Endodermal cell (in vitro differentiated cells): ENCODE measurements around the gene IGFL3. TPM values are rescaled to one million over a fixed set of nuclear protein-coding genes. Genes with fewer than 3 reads are reported as not detected.
A peak's percentile ranks its signal among the peaks of the same experiment; 100 is the strongest.
"Not testable (repeated sequence)": the region's sequence is repeated elsewhere in the genome, so short reads cannot be mapped to it uniquely, and the experiment has no call there.

Source experiments
- DNase-seq: peaks from one replicate; pipeline ENCODE4 v3.0.0-alpha.2; 2017
- H3K27ac ChIP-seq: 2 replicates; pipeline ENCODE4 v1.5.1; 2013; ENCODE audit warnings: mild to moderate bottlenecking, low read depth, low read length, moderate library complexity
- H3K27me3 ChIP-seq: 2 replicates; pipeline ENCODE4 v1.6.1; 2013; ENCODE audit warnings: mild to moderate bottlenecking, low read length, moderate library complexity; ENCODE audit not compliant: insufficient read depth, control insufficient read depth, poor library complexity, severe bottlenecking
- H3K36me3 ChIP-seq: 2 replicates; pipeline ENCODE4 v1.7.0; 2013; ENCODE audit warnings: mild to moderate bottlenecking, low read length, moderate library complexity; ENCODE audit not compliant: control insufficient read depth, insufficient read depth
- H3K4me1 ChIP-seq: one replicate; pipeline ENCODE4 v1.7.0; 2013; ENCODE audit warnings: low read length; ENCODE audit not compliant: control insufficient read depth, insufficient read depth
- H3K4me3 ChIP-seq: 2 replicates; pipeline ENCODE4 v1.5.1; 2013; ENCODE audit warnings: mild to moderate bottlenecking, low read length, moderate library complexity
- H3K9ac ChIP-seq: 2 replicates; pipeline ENCODE4 v1.6.1; 2013; ENCODE audit warnings: mild to moderate bottlenecking, low read length, moderate library complexity; ENCODE audit not compliant: poor library complexity, severe bottlenecking; ENCODE audit errors: extremely low read depth
- H3K9me3 ChIP-seq: 2 replicates; pipeline ENCODE4 v1.6.1; 2013; ENCODE audit warnings: mild to moderate bottlenecking, low read length, moderate library complexity; ENCODE audit not compliant: control insufficient read depth
- H3K27ac Mint-ChIP-seq: 2 replicates; pipeline ENCODE4 v1.8.0; 2020; ENCODE audit warnings: mixed read lengths
- H3K27me3 Mint-ChIP-seq: 2 replicates; pipeline ENCODE4 v1.8.0; 2021; ENCODE audit warnings: mild to moderate bottlenecking, mixed read lengths; ENCODE audit not compliant: insufficient read depth
- H3K36me3 Mint-ChIP-seq: 2 replicates; pipeline ENCODE4 v1.8.0; 2020; ENCODE audit warnings: low read depth, mixed read lengths
- H3K4me1 Mint-ChIP-seq: 2 replicates; pipeline ENCODE4 v1.8.0; 2020; ENCODE audit warnings: mixed read lengths
- H3K4me3 Mint-ChIP-seq: 2 replicates; pipeline ENCODE4 v1.8.0; 2020; ENCODE audit warnings: mild to moderate bottlenecking, moderate library complexity, mixed read lengths
- H3K9me3 Mint-ChIP-seq: 2 replicates; pipeline ENCODE4 v1.8.0; 2020; ENCODE audit warnings: mild to moderate bottlenecking, mixed read lengths
- WGBS, 2 experiments: methylation state at CpG; one replicate each; pipeline versions ENCODE4 v1.1.5 to v1.1.7; 2013; ENCODE audit warnings: missing lambda C conversion rate in 2 of 2, mixed read lengths in 1 of 2; ENCODE audit not compliant: insufficient coverage in 1 of 2, insufficient read length in 1 of 2; 5-methylcytosine and 5-hydroxymethylcytosine counted together
- total RNA-seq, 2 donors: library from RNA; stranded (reverse); fragmentation: NEBNext Ultra II Directional in 1 of 2; extraction: Animal tissue kit (Norgen Biotek cat#: 25700) in 1 of 2; gene quantifications; 2 replicates in 1 of 2; 3 replicates in 1 of 2; pipeline ENCODE4 v1.2.1, GENCODE V29; 2021
- TF ChIP-seq, protein P1 (sequence below): fragments of 200-600 bp; sonication (generic); conservative IDR thresholded peaks from 2 replicates; pipeline ENCODE4 v1.5.0; 2021; ENCODE audit warnings: antibody characterized with exemption, mild to moderate bottlenecking

Gene IGFL3
- total RNA-seq, 2 donors from 2014 or later = 0.88 to 2.1 TPM

DNA sequence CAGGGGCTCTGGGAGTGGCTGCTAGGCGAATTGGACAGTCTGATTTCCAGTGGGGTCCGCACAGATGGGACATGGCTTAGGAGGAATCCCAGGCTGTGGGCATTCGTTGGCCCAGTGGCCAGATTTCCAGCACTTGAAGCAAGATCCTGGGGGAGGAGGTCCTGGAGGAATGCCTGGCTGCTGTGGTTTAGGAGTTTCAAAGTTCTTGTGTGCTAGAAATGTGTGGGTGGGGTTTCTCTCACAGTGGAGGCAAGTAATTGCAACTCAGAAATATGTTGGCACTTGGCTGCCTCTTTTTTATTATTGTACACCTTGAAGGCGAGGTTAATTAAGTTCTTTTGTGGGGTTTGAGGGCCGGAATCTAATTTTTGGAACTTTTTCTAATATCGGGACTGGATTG lies 17.1 kb downstream of the IGFL3 start:
- no peaks in the 10 kb centered on the region for H3K36me3 Mint-ChIP-seq
- 73 to 91% methylated on average over 3 to 6 of the region's 6 CpGs for WGBS, 2 experiments
- H3K4me3 ChIP-seq = no peak overlapping the region
- DNase-seq = no peak
- no peak overlapping the region for H3K27ac ChIP-seq
- H3K4me1 Mint-ChIP-seq = no peaks in the 10 kb centered on the region
- H3K4me3 Mint-ChIP-seq = no peak overlapping the region
- H3K9me3 Mint-ChIP-seq = peaks cover 3% of the 10 kb centered on the region
- no peaks in the 10 kb centered on the region for H3K36me3 ChIP-seq
- peaks cover 8% of the 10 kb centered on the region for H3K27me3 Mint-ChIP-seq
- TF ChIP-seq, protein P1, sequence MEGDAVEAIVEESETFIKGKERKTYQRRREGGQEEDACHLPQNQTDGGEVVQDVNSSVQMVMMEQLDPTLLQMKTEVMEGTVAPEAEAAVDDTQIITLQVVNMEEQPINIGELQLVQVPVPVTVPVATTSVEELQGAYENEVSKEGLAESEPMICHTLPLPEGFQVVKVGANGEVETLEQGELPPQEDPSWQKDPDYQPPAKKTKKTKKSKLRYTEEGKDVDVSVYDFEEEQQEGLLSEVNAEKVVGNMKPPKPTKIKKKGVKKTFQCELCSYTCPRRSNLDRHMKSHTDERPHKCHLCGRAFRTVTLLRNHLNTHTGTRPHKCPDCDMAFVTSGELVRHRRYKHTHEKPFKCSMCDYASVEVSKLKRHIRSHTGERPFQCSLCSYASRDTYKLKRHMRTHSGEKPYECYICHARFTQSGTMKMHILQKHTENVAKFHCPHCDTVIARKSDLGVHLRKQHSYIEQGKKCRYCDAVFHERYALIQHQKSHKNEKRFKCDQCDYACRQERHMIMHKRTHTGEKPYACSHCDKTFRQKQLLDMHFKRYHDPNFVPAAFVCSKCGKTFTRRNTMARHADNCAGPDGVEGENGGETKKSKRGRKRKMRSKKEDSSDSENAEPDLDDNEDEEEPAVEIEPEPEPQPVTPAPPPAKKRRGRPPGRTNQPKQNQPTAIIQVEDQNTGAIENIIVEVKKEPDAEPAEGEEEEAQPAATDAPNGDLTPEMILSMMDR = no peak
- H3K27ac Mint-ChIP-seq = no peak overlapping the region
- H3K4me1 ChIP-seq = no peaks in the 10 kb centered on the region
- peaks cover 8% of the 10 kb centered on the region for H3K9me3 ChIP-seq
- peaks cover 5% of the 10 kb centered on the region for H3K27me3 ChIP-seq
- H3K9ac ChIP-seq = no peak overlapping the region

DNA sequence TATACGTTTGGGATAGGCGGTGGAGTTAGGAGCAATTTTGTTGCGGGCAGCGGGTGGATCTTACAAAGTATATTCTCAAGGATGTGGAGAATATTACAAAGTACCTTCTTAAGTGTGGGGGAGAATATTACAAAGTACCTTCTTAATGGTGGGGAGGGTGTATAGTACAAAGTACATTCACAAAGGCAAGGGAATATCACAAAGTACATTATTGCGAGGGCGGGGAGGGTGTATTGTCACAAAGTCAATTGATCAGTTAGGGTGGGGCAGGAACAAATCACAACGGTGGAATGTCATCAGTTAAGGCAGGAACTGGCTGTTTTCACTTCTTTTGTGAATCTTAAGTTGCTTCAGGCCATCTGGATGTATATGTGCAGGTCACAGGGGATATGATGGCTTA lies 22.2 kb downstream of the IGFL3 start:
- not testable (repeated sequence) for H3K9me3 ChIP-seq, H3K4me3 ChIP-seq, H3K27ac Mint-ChIP-seq, H3K36me3 Mint-ChIP-seq, H3K27me3 ChIP-seq, H3K27me3 Mint-ChIP-seq, H3K9ac ChIP-seq, DNase-seq, H3K27ac ChIP-seq, H3K4me1 ChIP-seq, H3K36me3 ChIP-seq, H3K4me3 Mint-ChIP-seq
- H3K4me1 Mint-ChIP-seq = peaks cover 13% of the 10 kb centered on the region
- peaks cover 12% of the 10 kb centered on the region for H3K9me3 Mint-ChIP-seq
- WGBS, 2 experiments = 93% methylated on average over 6 to 7 of the region's 7 CpGs

DNA sequence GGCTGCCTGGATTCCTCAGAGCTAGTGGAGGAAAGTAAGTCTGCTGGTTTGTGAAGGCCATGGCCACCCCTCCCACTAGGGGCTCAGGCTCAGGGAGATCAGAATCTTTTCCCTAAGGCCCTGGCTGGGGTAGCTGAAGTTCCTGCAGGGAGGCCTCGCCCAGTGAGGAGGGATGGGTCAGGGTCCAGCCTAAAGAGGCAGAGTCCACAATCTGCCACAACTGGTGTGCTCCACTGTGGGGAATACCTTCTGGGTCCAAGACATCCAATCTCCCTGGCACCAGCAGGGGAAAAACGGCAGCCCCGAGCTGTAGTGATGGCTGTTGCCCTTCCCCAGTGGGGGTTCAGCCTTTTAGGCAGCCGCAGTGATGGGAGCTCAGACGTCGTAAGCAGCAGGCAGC lies 23.2 kb downstream of the IGFL3 start:
- Mint-ChIP-seq H3K4me3 (no peak overlapping the region), H3K27me3 (peaks cover 18% of the 10 kb centered on the region), H3K9me3 (peaks cover 22% of the 10 kb centered on the region), H3K4me1 (peaks cover 13% of the 10 kb centered on the region), H3K27ac (no peak overlapping the region), H3K36me3 (no peaks in the 10 kb centered on the region)
- 80 to 84% methylated on average over 5 to 6 of the region's 6 CpGs for WGBS, 2 experiments
- TF ChIP-seq, protein P1 = peak; percentile 30
- Histone ChIP-seq H3K4me3 (no peak overlapping the region), H3K27ac (no peak overlapping the region), H3K27me3 (no peaks in the 10 kb centered on the region), H3K9me3 (peaks cover 12% of the 10 kb centered on the region), H3K4me1 (peaks cover 10% of the 10 kb centered on the region), H3K36me3 (no peaks in the 10 kb centered on the region), H3K9ac (no peak overlapping the region)
- no peak for DNase-seq

DNA sequence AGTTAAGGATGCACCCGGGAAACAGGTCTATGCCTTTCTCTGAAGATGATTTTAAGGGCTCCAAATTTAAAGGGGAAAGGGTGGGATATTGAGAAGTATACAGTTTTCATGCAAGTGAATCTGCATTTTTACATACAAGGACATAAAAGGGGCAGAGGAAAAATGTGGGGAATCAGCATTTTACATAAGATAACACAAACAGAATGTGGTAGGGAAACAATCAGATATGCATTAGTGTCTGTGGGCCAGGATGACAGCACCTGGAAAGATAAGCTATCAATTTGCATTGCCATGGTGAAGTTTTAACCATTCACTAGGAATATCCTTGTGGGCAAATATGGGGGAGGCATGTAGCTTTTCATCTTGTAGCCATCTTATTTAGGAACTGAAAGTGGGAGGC lies 24.1 kb downstream of the IGFL3 start:
- Histone ChIP-seq H3K9ac (no peak overlapping the region), H3K4me3 (no peak overlapping the region), H3K4me1 (peaks cover 10% of the 10 kb centered on the region), H3K27me3 (no peaks in the 10 kb centered on the region), H3K27ac (no peak overlapping the region), H3K9me3 (peaks cover 12% of the 10 kb centered on the region), H3K36me3 (no peaks in the 10 kb centered on the region)
- Mint-ChIP-seq H3K27ac (no peak overlapping the region), H3K27me3 (peaks cover 27% of the 10 kb centered on the region), H3K36me3 (no peaks in the 10 kb centered on the region), H3K4me1 (peaks cover 13% of the 10 kb centered on the region), H3K9me3 (peaks cover 24% of the 10 kb centered on the region), H3K4me3 (no peak overlapping the region)
- WGBS, 2 experiments = 80 to 94% methylated on average over 1 of the region's 1 CpG
- TF ChIP-seq, protein P1 = no peak
- DNase-seq = no peak
